ENCODE results near the gene DPH2.

DNA sequence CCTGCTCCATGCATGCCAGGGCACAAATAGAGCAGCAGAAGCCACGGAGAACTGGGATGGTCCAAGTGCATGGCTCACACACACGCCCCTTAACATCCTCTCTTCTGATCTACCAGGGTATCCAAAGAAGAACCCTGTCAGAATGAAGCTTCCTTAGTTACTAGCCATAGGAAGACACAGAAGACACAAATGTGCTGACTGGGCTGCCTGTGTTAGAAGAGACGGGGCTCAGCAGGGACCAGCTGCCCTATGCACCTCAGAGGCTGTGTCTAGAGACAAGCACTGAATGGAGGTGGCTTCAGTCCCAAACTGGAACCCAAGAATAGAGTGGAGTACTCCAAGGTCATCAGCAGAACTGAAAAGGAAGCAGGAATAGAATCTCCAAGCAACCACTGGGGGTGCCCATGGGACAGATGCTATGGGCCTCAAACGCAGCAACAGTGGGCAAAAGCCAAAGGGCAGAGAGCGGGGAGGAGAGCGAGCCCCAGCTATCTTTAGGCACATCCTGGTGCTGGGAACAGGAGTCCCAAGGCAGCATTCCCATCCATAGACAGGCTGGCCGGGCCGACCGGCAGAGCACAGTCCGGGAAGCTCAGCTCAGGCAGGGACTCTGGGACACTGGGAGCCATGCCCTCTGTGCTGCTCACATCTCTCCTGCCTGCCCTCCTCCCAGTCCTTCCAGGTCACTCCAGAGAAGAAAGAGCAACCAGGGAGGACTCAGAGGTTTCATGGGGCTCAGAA, 51.9 kb downstream of the DPH2 start:
- TF ChIP-seq, protein P1, sequence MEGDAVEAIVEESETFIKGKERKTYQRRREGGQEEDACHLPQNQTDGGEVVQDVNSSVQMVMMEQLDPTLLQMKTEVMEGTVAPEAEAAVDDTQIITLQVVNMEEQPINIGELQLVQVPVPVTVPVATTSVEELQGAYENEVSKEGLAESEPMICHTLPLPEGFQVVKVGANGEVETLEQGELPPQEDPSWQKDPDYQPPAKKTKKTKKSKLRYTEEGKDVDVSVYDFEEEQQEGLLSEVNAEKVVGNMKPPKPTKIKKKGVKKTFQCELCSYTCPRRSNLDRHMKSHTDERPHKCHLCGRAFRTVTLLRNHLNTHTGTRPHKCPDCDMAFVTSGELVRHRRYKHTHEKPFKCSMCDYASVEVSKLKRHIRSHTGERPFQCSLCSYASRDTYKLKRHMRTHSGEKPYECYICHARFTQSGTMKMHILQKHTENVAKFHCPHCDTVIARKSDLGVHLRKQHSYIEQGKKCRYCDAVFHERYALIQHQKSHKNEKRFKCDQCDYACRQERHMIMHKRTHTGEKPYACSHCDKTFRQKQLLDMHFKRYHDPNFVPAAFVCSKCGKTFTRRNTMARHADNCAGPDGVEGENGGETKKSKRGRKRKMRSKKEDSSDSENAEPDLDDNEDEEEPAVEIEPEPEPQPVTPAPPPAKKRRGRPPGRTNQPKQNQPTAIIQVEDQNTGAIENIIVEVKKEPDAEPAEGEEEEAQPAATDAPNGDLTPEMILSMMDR (IDR thresholded peaks at IDR 0.05): no peak
- TF ChIP-seq POLR2A (IDR thresholded peaks at IDR 0.05) (no peak), POLR2AphosphoS5 (IDR thresholded peaks at IDR 0.05) (no peak)

Measured in breast epithelium (tissue), 3 donors.